Keratinocyte (primary cell): Measurements from ENCODE around the gene NKX2-2. TPM values are rescaled to one million over a fixed set of nuclear protein-coding genes. Genes with fewer than 3 reads are reported as not detected.
A peak's percentile ranks its signal among the peaks of the same experiment; 100 is the strongest.

ENCODE experiments used
- DNase-seq: peaks from one replicate; pipeline ENCODE4 v3.0.0-alpha.2; 2011; ENCODE audit warnings: low read depth, missing footprints, low spot score
- FAIRE-seq: peaks from 2 replicates; lab custom pipeline; 2011; peaks lifted over from hg19 to GRCh38; lab: Jason Lieb, UNC
- H2AFZ ChIP-seq: 2 replicates; pipeline ENCODE4 v1.6.0; 2012; ENCODE audit warnings: low read length, control low read depth, inconsistent platforms; ENCODE audit not compliant: control insufficient read depth
- H3K27ac ChIP-seq: 2 replicates; pipeline ENCODE4 v1.5.1; 2011; ENCODE audit warnings: low read length; ENCODE audit not compliant: control insufficient read depth, insufficient read depth
- H3K27me3 ChIP-seq: 3 replicates; pipeline ENCODE4 v1.6.0; 2011; ENCODE audit warnings: low read length; ENCODE audit not compliant: control insufficient read depth, insufficient read depth; ENCODE audit errors: extremely low read depth
- H3K36me3 ChIP-seq, 2 experiments: 2 replicates in 1 of 2; 3 replicates in 1 of 2; pipeline ENCODE4 v1.5.1; 2011; ENCODE audit warnings: low read length in 2 of 2, mild to moderate bottlenecking in 1 of 2; ENCODE audit not compliant: control insufficient read depth in 2 of 2, insufficient read depth in 2 of 2; ENCODE audit errors: extremely low read depth in 1 of 2
- H3K4me1 ChIP-seq: 3 replicates; pipeline ENCODE4 v1.5.1; 2011; ENCODE audit warnings: low read length; ENCODE audit not compliant: control insufficient read depth, insufficient read depth; ENCODE audit errors: extremely low read depth
- H3K4me2 ChIP-seq: 3 replicates; pipeline ENCODE4 v1.6.0; 2011; ENCODE audit warnings: low read depth, low read length; ENCODE audit not compliant: control insufficient read depth, insufficient read depth; ENCODE audit errors: extremely low read depth
- H3K4me3 ChIP-seq, 3 experiments: fragments of 200-600 bp in 1 of 3; sonication (generic) in 1 of 3; 2 replicates in 2 of 3; 3 replicates in 1 of 3; pipeline ENCODE4 v1.5.1; 2011 to 2016; ENCODE audit warnings: low read length in 3 of 3, mild to moderate bottlenecking in 3 of 3, control low read depth in 2 of 3, inconsistent platforms in 1 of 3, low read depth in 1 of 3, mixed read lengths in 1 of 3, mixed run types in 1 of 3, moderate library complexity in 1 of 3; ENCODE audit not compliant: control insufficient read depth in 2 of 3, insufficient read depth in 2 of 3; ENCODE audit errors: extremely low read depth in 1 of 3
- H3K79me2 ChIP-seq: 2 replicates; pipeline ENCODE4 v1.6.0; 2012; ENCODE audit warnings: low read length; ENCODE audit not compliant: control insufficient read depth, insufficient read depth
- H3K9ac ChIP-seq: 3 replicates; pipeline ENCODE4 v1.6.0; 2011; ENCODE audit warnings: low read length; ENCODE audit not compliant: control insufficient read depth, insufficient read depth; ENCODE audit errors: extremely low read depth
- H3K9me1 ChIP-seq: 3 replicates; pipeline ENCODE4 v1.6.0; 2011; ENCODE audit warnings: low read length; ENCODE audit not compliant: control insufficient read depth, insufficient read depth; ENCODE audit errors: extremely low read depth
- H3K9me3 ChIP-seq: 2 replicates; pipeline ENCODE4 v1.5.1; 2012; ENCODE audit warnings: low read depth, low read length; ENCODE audit not compliant: control insufficient read depth
- H4K20me1 ChIP-seq: 3 replicates; pipeline ENCODE4 v1.6.0; 2011; ENCODE audit warnings: low read length; ENCODE audit not compliant: control insufficient read depth, insufficient read depth; ENCODE audit errors: extremely low read depth
- CTCF ChIP-seq, 3 experiments: IDR thresholded peaks in 1 of 3; conservative IDR thresholded peaks in 1 of 3; optimal IDR thresholded peaks in 1 of 3; 2 replicates in 2 of 3; 3 replicates in 1 of 3; pipeline versions ENCODE3 to v1.5.1; 2011; ENCODE audit warnings: low read length in 3 of 3, mild to moderate bottlenecking in 3 of 3, moderate library complexity in 2 of 3, control low read depth in 1 of 3, inconsistent platforms in 1 of 3; ENCODE audit not compliant: insufficient read depth in 2 of 3; ENCODE audit errors: extremely low read depth in 1 of 3
- EZH2 ChIP-seq: IDR thresholded peaks from one replicate; pipeline ENCODE4 v1.6.1; 2012; ENCODE audit warnings: inconsistent platforms, mild to moderate bottlenecking, low read length, moderate library complexity
- dilution Hi-C: fragments of 300-500 bp; cut with MboI; formaldehyde crosslinking; loops from one replicate; pipeline ENCODE4 v1.7.0; 2020; ENCODE audit warnings: low sequenced_read_pairs; ENCODE audit not compliant: extremely low pct_ligation_motif_present
- polyA plus RNA-seq, 5 experiments: library from polyadenylated mRNA; depleted of rRNA in 3 of 5; stranded (reverse) in 3 of 5; stranded (forward) in 1 of 5; unstranded in 1 of 5; fragments of >200 nt; gene quantifications; 1 replicate in 1 of 5; 2 replicates in 3 of 5; 3 replicates in 1 of 5; pipeline versions ENCODE4 v1.2.1 to v1.2.3, GENCODE V29; 2011 to 2012; ENCODE audit warnings: missing spikeins in 2 of 5, low read depth in 1 of 5, low replicate concordance in 1 of 5

Gene NKX2-2
- polyA plus RNA-seq, 1 donor (not counting 4 experiments of a cell fraction or from before 2014, with no cell fraction given) = not detected

GRCh38 chr20:21529863-21530262 lies 16.0 kb upstream of the NKX2-2 start:
- TF ChIP-seq CTCF (optimal IDR thresholded peaks at IDR 0.05 in 1 of 3, IDR thresholded peaks at IDR 0.05 in 1 of 3, conservative IDR thresholded peaks at IDR 0.05 in 1 of 3; ENCODE audit: extremely low read depth in 1 of 3, insufficient read depth in 2 of 3, low read length in 3 of 3) = peak; percentile 17 to 44 (median 30)
- TF ChIP-seq EZH2 = no peak
- no peaks in the 10 kb centered on the region for H3K36me3 ChIP-seq
- H3K9ac ChIP-seq = no peak overlapping the region
- no peak overlapping the region for H3K27ac ChIP-seq
- no peaks in the 10 kb centered on the region for H3K9me1 ChIP-seq
- no peak for FAIRE-seq
- no peaks in the 10 kb centered on the region for H3K9me3 ChIP-seq
- no peak overlapping the region for H2AFZ ChIP-seq
- H3K27me3 ChIP-seq = peaks cover 13% of the 10 kb centered on the region
- no peaks in the 10 kb centered on the region for H4K20me1 ChIP-seq
- H3K79me2 ChIP-seq = no peaks in the 10 kb centered on the region
- dilution Hi-C loops = no loop called here
- no peak overlapping the region for H3K4me2 ChIP-seq
- no peak overlapping the region for H3K4me3 ChIP-seq
- no peak for DNase-seq
- H3K4me1 ChIP-seq = no peaks in the 10 kb centered on the region

- Histone ChIP-seq H3K4me1 (no peaks in the 10 kb centered on the region), H3K36me3 (no peaks in the 10 kb centered on the region), H3K9me1 (no peaks in the 10 kb centered on the region), H2AFZ (no peak overlapping the region), H3K4me2 (no peak overlapping the region), H3K27me3 (peaks cover 21% of the 10 kb centered on the region), H3K9me3 (no peaks in the 10 kb centered on the region), H3K27ac (no peak overlapping the region), H3K9ac (no peak overlapping the region), H3K4me3 (no peak overlapping the region), H3K79me2 (no peaks in the 10 kb centered on the region), H4K20me1 (no peaks in the 10 kb centered on the region)
- FAIRE-seq (no peak), DNase-seq (no peak)
- no peak for TF ChIP-seq CTCF (optimal IDR thresholded peaks at IDR 0.05 in 1 of 3, IDR thresholded peaks at IDR 0.05 in 1 of 3, conservative IDR thresholded peaks at IDR 0.05 in 1 of 3; ENCODE audit: extremely low read depth in 1 of 3, insufficient read depth in 2 of 3, low read length in 3 of 3)
- no peak for TF ChIP-seq EZH2
- dilution Hi-C loops = no loop called here
Measured at GRCh38 chr20:21528870-21529269, 15.0 kb upstream of the NKX2-2 start.
